HG02798 (cell line): ENCODE data around the gene UQCRC1.
A peak's percentile ranks its signal among the peaks of the same experiment; 100 is the strongest.
"Not testable (repeated sequence)": the region's sequence is repeated elsewhere in the genome, so short reads cannot be mapped to it uniquely, and the experiment has no call there.

Source experiments
- ATAC-seq: cut with Tn5 transposase; IDR thresholded peaks from one replicate; pipeline ENCODE4 v1.9.1; 2021; ENCODE audit warnings: mild to moderate bottlenecking; ENCODE audit not compliant: unreplicated experiment, poor library complexity

UQCRC1 gene

GRCh38 chr3:48560648-48561018, 48.8 kb downstream of the UQCRC1 start:
- ATAC-seq = no peak

GRCh38 chr3:48558493-48559134, 50.8 kb downstream of the UQCRC1 start:
- ATAC-seq = no peak

- peak; percentile 89 for ATAC-seq
Observed at GRCh38 chr3:48556796-48557626, 52.4 kb downstream of the UQCRC1 start, which contains the start of gene PFKFB4. PFKFB4 (minus strand) TSS chr3:48556803; CDS start chr3:48556777, 26 bp downstream.

GRCh38 chr3:48555949-48556795, 53.3 kb downstream of the UQCRC1 start:
- ATAC-seq = no peak

GRCh38 chr3:48555231-48555948, 54.1 kb downstream of the UQCRC1 start:
- ATAC-seq = no peak

GRCh38 chr3:48553886-48554845, 55.3 kb downstream of the UQCRC1 start:
- no peak for ATAC-seq

GRCh38 chr3:48553361-48553760, 56.1 kb downstream of the UQCRC1 start:
- no peak for ATAC-seq

GRCh38 chr3:48552111-48552951, 57.1 kb downstream of the UQCRC1 start:
- ATAC-seq = no peak

- ATAC-seq = not testable (repeated sequence)
Observed at GRCh38 chr3:48551651-48552050, 57.8 kb downstream of the UQCRC1 start.
